Esophagus squamous epithelium (tissue), 4 donors: Measurements from ENCODE around the gene TFB1M.

ENCODE experiments used
- CTCF ChIP-seq, 6 experiments: fragments of 450-650 bp in 4 of 6; fragments of 200-600 bp in 2 of 6; sonication (generic) in 2 of 6; IDR thresholded peaks; one replicate each; pipeline ENCODE4 v1.5.1; 2016 to 2019; ENCODE audit warnings: antibody characterized with exemption in 6 of 6, mild to moderate bottlenecking in 4 of 6, moderate library complexity in 4 of 6
- POLR2A ChIP-seq, 4 donors: fragments of 450-650 bp; IDR thresholded peaks; one replicate each; pipeline ENCODE4 v1.6.1; 2017; ENCODE audit warnings: antibody characterized with exemption in 4 of 4, mild to moderate bottlenecking in 4 of 4, moderate library complexity in 3 of 4

- TF ChIP-seq CTCF (IDR thresholded peaks at IDR 0.05) (no peak), POLR2A (IDR thresholded peaks at IDR 0.05) (no peak)
Observed at GRCh38 chr6:155344341-155345006, 30.2 kb upstream of the TFB1M start.
